Measurements from ENCODE around the gene OTOS. TPM values are rescaled to one million over a fixed set of nuclear protein-coding genes. Genes with fewer than 3 reads are reported as not detected.

Gene OTOS
- total RNA-seq, 1 donor from 2014 or later = not detected

DNA sequence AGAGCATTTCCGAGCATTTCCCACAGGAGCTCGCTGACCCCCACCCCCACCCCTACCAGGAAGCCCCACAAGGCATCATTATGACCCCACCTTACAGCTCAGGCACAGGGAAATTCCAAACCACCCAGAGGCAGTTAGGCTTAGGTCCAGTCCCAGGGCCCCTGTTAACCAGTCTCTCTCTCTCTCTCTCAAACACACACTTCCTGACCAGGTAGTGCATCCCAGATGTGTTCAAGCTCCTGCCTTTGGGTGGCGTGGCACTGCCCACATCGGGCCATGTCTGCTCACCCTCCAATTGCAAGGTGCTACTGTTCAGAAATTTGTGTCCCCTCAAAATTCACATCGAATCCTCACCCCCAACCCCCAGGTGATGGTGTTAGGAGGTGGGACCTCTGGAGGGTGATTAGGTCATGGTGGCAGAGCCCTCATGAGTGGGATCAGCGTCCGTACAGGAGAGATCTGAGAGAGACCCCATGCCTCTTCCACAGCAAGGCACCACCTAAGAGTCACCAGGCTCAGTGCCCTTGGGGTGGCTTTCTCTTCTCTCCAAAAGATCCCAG is 13.2 kb downstream of the OTOS start:
- DNase-seq (ENCODE audit: low spot score in 2 of 2) = peak in 1 of 2 donors; percentile 53
- no peaks in the 10 kb centered on the region for H3K4me1 ChIP-seq
- intact Hi-C loops (cut with DNase I) = no loop called here
- peaks cover 40 to 62% of the 10 kb centered on the region in 2 donors for H3K36me3 ChIP-seq
- TF ChIP-seq, protein P1, sequence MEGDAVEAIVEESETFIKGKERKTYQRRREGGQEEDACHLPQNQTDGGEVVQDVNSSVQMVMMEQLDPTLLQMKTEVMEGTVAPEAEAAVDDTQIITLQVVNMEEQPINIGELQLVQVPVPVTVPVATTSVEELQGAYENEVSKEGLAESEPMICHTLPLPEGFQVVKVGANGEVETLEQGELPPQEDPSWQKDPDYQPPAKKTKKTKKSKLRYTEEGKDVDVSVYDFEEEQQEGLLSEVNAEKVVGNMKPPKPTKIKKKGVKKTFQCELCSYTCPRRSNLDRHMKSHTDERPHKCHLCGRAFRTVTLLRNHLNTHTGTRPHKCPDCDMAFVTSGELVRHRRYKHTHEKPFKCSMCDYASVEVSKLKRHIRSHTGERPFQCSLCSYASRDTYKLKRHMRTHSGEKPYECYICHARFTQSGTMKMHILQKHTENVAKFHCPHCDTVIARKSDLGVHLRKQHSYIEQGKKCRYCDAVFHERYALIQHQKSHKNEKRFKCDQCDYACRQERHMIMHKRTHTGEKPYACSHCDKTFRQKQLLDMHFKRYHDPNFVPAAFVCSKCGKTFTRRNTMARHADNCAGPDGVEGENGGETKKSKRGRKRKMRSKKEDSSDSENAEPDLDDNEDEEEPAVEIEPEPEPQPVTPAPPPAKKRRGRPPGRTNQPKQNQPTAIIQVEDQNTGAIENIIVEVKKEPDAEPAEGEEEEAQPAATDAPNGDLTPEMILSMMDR (IDR thresholded peaks at IDR 0.05) = no peak
- H3K4me3 ChIP-seq = no peak overlapping the region
- H3K27ac ChIP-seq = no peak overlapping the region
- no peaks in the 10 kb centered on the region for H3K27me3 ChIP-seq
- H3K9me3 ChIP-seq = no peaks in the 10 kb centered on the region

- Histone ChIP-seq H3K36me3 (peaks cover 35 to 57% of the 10 kb centered on the region in 2 donors), H3K4me3 (no peak overlapping the region), H3K27me3 (no peaks in the 10 kb centered on the region), H3K4me1 (no peaks in the 10 kb centered on the region), H3K9me3 (no peaks in the 10 kb centered on the region), H3K27ac (no peak overlapping the region)
- intact Hi-C loops (cut with DNase I) = no loop called here
- TF ChIP-seq, protein P1 (IDR thresholded peaks at IDR 0.05) = no peak
- DNase-seq (ENCODE audit: low spot score in 2 of 2) = no peak
Measured at GRCh38 chr2:240126731-240127130, 13.7 kb downstream of the OTOS start.

DNA sequence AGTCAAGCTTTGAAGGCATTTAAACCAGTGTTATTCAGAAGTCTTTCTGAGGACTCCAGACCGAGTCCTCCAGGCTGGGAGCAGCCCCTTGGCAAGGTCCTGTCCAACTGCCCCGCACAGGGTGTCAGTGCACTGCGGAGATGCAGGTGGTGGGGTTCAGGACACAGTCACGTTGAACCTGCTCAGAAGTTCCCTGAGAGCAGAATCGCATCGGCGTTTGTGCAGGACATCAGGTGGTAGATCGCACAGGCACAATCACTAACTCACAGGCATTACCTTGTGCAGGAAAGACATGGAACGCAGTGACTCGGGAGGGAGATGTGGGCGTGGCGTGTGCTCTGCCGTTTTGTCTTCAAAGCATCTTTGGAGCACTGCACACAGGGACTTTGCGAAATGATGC is 14.7 kb downstream of the OTOS start:
- Histone ChIP-seq H3K4me3 (no peak overlapping the region), H3K36me3 (peaks cover 26 to 47% of the 10 kb centered on the region in 2 donors), H3K27ac (no peak overlapping the region), H3K9me3 (no peaks in the 10 kb centered on the region), H3K27me3 (no peaks in the 10 kb centered on the region), H3K4me1 (no peaks in the 10 kb centered on the region)
- TF ChIP-seq, protein P1 (IDR thresholded peaks at IDR 0.05) = no peak
- intact Hi-C loops (cut with DNase I) = no loop called here
- no peak for DNase-seq (ENCODE audit: low spot score in 2 of 2)

- Histone ChIP-seq H3K4me3 (no peak overlapping the region), H3K4me1 (no peaks in the 10 kb centered on the region), H3K27ac (no peak overlapping the region), H3K36me3 (peaks cover 16 to 36% of the 10 kb centered on the region in 2 donors), H3K27me3 (no peaks in the 10 kb centered on the region), H3K9me3 (no peaks in the 10 kb centered on the region)
- no peak for DNase-seq (ENCODE audit: low spot score in 2 of 2)
- TF ChIP-seq, protein P1 (IDR thresholded peaks at IDR 0.05) = no peak
- intact Hi-C loops (cut with DNase I) = no loop called here
Measured at GRCh38 chr2:240124651-240125030, 15.8 kb downstream of the OTOS start.

- H3K27me3 ChIP-seq = no peaks in the 10 kb centered on the region
Measured at GRCh38 chr2:240123821-240124650, 16.4 kb downstream of the OTOS start.

More at GRCh38 chr2:240123821-240124650, 16.4 kb downstream of the OTOS start:
- Histone ChIP-seq H3K36me3 (peaks cover 12 to 30% of the 10 kb centered on the region in 2 donors), H3K4me3 (no peak overlapping the region), H3K4me1 (no peaks in the 10 kb centered on the region), H3K27ac (no peak overlapping the region), H3K9me3 (no peaks in the 10 kb centered on the region)
- TF ChIP-seq, protein P1 (IDR thresholded peaks at IDR 0.05) = no peak
- DNase-seq (ENCODE audit: low spot score in 2 of 2) = peak in 1 of 2 donors; percentile 50
- intact Hi-C loops (cut with DNase I) = no loop called here
